HG03469 (cell line): Measurements from ENCODE around the gene LORICRIN.
"Not testable (repeated sequence)": the region's sequence is repeated elsewhere in the genome, so short reads cannot be mapped to it uniquely, and the experiment has no call there.

Source experiments
- ATAC-seq: cut with Tn5 transposase; IDR thresholded peaks from one replicate; pipeline ENCODE4 v1.9.1; 2021; ENCODE audit warnings: mild to moderate bottlenecking, moderate library complexity, moderate number of reproducible peaks; ENCODE audit not compliant: unreplicated experiment

Gene LORICRIN

GRCh38 chr1:153259387-153259786 lies at the start of gene LORICRIN:
Gene LORICRIN (plus strand): TSS chr1:153259687. CDS start chr1:153260950, 1,263 bp downstream.
- no peak for ATAC-seq

DNA sequence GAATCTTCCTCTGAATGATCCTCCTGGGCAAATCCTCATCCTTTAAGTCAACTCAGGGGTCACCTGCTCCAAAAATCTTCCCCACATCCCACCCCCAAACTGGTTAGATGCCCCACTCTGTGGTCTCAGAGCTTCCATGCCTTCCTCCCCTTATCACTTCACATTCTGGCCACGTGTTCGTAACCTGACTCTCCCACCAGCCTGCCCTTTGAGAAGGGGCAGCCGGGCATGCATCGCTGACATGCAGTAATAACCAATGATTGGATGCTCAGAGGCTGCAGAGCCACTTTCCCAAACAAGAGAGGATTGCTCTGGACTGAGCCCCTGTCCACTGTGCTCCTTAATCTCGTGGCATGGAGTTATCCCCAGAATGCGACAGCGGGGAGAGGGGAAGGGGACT lies 49.3 kb upstream of the LORICRIN start:
- ATAC-seq: no peak

- no peak for ATAC-seq
Observed at GRCh38 chr1:153212201-153212600, 47.3 kb upstream of the LORICRIN start.

DNA sequence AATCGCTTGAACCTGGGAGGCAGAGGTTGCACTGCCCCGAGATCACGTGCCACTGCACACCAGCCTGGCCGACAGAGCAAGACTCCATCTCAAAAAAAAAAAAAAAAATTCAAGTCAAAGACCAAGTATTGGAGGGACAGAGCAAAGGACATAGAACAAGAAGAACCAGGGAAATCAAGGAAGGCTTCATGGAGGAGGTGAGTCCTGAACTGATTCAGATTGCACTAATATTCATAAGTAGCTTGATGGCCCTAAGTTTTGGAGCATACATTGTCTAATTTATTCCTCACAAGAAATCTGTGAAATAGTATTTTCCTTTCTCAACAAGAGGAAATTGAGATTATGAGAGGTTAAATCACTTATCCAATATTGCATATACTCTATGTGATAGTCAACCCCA lies 46.0 kb upstream of the LORICRIN start:
- ATAC-seq: no peak

GRCh38 chr1:153217212-153217611 lies 42.3 kb upstream of the LORICRIN start, which contains the start of gene PRR9:
Gene PRR9 (plus strand): TSS chr1:153217584. CDS start chr1:153218145, 561 bp downstream.
- ATAC-seq: no peak

GRCh38 chr1:153217744-153218416 lies 41.6 kb upstream of the LORICRIN start:
- no peak for ATAC-seq

DNA sequence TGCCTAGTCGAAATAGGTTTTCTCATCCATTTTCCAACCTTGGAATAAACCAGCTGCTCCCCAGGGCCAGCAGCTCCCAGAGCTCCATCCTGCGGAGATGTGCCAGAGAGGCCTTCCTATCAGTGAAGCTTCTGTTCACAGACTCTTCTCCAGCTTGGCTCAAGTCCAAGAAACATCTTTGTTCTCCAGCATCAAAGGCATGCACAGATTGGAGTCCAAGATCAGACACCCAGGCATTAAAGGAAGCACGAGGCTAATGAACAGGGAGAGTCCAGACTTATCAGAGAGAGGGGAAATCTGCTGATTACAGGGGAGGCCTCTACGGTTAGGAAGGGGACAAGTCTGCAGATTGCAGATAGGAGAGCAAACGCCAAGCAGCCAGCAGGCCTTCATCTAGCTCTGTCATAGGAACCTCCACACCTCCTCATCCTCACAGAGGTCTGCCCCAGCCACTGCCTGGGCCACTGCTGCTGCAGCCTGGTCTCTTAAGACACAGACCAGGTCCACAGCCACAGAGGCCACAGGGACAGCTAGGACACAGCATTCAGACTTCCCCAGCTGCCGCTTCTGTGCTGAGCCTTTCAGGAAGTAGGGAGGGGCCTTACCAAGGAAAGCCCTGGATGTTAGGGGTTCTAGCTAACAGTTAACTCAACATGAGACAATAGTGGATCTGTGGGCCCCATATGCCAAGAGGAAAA lies 38.7 kb upstream of the LORICRIN start:
- no peak for ATAC-seq

DNA sequence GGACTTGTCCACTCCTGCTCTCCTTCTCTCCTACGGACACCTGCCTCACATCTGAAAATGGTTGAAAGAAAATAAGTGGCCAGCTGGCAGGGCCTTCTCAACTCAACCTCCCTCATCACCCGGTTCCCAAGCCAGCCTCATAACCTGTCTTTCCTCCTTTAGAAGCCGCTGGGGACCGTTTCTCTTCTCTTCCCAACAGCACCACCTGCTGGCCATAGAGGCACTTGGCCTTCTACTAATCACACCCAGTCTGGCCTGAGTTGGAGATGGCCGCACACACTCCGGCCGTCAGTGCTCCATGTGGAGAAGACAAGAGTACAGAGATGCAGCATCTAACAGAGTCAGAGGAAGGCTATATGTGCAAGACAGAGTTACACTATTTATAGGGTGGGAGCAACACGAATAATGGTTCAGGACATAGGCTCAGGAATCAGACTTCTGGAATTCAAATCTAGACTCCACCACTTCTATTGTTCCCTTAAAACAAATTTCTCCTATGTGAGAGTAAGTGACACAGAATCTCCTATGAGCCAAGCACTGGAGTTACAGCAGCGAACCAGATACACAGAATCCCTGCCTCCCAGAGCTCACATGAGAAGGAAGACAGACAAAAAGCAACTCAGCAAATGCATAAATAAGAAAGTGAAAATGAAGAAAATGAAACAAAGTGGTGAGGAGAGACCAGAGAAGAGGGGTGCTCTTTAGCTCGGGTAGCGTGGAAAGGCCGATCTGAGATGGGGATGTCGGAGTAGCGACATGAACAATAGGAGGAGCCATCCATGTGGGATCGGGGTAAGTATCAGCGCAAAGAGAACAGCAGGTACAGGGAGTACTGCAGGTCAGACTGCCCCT lies 36.2 kb upstream of the LORICRIN start:
- not testable (repeated sequence) for ATAC-seq

GRCh38 chr1:153227810-153228209 lies 31.7 kb upstream of the LORICRIN start:
- ATAC-seq: no peak

DNA sequence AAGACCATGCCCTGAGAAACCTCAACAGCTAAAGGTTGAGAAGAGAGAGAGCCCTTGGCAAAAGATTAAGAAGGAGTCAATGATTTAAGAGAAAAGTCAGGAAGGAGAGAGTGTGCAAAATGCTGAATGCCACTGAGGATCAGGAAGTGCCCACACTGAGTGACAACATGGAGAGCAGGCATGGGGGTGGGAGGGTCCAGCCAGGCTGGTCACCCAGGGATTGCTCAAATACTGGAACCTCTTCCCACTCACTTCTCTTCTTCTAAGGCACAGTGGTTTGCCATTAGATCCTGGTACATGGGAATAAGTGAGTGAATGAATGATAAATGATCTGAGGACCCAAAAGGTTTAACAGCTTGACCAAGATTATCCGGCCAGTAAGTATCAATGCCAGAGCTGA lies 31.0 kb upstream of the LORICRIN start:
- ATAC-seq: no peak

DNA sequence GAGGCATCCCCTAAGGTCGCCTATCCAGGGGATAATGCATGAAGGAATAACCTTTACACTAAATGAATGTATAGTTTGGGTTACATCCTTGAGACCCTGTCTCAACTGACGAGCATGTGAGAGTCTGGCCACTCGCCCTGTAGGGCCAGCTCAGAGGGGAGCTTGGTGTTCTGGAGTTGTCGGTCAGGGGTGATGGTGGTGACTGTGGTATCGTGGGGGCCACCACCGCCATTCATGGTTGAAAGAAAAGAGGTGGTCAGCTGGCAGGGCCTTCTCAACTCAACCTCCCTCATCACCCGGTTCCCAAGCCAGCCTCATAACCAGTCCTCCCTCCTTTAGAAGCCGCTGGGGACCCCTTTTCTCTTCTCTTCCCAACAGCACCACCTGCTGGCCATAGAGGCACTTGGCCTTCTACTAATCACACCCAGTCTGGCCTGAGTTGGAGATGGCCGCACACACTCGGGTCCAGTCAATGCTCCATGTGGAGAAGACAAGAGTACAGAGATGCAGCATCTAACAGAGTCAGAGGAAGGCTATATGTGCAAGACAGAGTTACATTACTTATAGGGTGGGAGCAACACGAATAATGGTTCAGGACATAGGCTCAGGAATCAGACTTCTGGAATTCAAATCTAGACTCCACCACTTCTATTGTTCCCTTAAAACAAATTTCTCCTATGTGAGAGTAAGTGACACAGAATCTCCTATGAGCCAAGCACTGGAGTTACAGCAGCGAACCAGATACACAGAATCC lies 30.2 kb upstream of the LORICRIN start:
- ATAC-seq: not testable (repeated sequence)

- ATAC-seq: no peak
Observed at GRCh38 chr1:153231363-153231762, 28.1 kb upstream of the LORICRIN start.

- no peak for ATAC-seq
Observed at GRCh38 chr1:153231785-153232184, 27.7 kb upstream of the LORICRIN start.

GRCh38 chr1:153232553-153232952 lies 26.9 kb upstream of the LORICRIN start:
- ATAC-seq: no peak

DNA sequence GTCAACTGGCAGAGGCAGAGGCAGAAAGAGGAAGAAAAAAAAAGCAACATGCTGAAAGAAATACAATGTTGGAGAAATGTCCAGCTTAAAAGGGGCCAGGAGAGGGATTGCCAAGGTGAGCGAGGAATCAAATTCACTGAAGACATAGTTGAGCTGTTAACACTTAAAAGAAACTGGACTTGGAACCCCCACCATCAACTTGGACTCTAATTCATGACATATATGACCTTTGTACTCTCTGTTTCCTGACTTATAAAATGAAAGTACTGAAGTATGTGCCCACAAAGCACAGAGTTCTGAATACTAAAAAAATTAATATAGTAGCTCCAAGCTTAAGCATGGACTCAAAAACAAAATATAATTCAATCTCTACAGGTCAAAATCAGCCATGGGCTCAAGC lies 26.0 kb upstream of the LORICRIN start:
- no peak for ATAC-seq

DNA sequence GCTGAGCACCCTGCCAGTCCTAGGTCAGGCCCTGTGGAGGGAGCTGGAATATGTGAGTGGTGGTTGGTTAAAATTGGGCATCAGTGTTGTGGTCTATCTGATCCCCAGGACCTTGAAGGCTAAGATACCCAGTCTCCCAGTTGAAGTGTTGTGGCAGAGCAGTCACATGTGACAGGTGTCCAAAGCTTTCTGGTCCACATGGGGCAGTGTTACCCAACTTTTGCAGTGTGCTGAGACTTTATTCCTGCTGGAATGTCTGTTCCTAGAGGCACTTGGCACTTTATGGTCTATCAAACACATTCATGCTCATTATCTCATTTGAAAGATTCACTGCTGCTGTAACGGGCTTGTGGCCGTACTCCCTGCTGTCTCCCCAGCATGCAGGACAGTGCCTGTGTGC lies 21.0 kb upstream of the LORICRIN start:
- ATAC-seq: no peak

DNA sequence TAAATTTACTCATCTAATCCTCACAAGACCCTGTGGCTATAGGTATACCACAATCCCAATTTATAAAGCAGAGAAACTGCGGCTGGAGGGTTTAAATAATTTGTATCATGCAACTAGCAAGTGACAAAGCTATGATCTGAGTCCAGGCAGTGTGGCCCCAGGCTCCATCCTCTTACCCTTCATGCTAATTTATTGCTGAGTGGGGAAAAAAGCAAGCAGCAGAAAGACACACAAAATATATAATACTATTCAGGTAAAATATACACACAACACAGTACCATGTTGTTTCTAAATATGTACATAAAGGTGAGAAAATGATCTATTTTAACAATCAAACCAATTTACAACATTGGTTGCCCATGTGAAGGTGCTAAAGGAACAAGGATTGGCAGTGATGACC lies 17.3 kb upstream of the LORICRIN start:
- ATAC-seq: no peak

- ATAC-seq: no peak
Observed at GRCh38 chr1:153245466-153245865, 14.0 kb upstream of the LORICRIN start.

- no peak for ATAC-seq
Observed at GRCh38 chr1:153246018-153246417, 13.5 kb upstream of the LORICRIN start.

- ATAC-seq: no peak
Observed at GRCh38 chr1:153246825-153247224, 12.7 kb upstream of the LORICRIN start.
